ENCODE data around the gene OR51G1.

OR51G1 gene

GRCh38 chr11:4936745-4937144, 12.6 kb upstream of the OR51G1 start:
- ATAC-seq, result no peak
- TF ChIP-seq ISL1 (CRISPR knock-in tag; IDR thresholded peaks at IDR 0.05) (no peak), SNAI2 (CRISPR knock-in tag; IDR thresholded peaks at IDR 0.05) (no peak), TCF4 (CRISPR knock-in tag; IDR thresholded peaks at IDR 0.05; ENCODE audit: borderline replicate concordance) (no peak), BACH2 (CRISPR knock-in tag; IDR thresholded peaks at IDR 0.05; ENCODE audit: borderline replicate concordance) (no peak), TSHZ2 (CRISPR knock-in tag; IDR thresholded peaks at IDR 0.05) (no peak), TOX (CRISPR knock-in tag; IDR thresholded peaks at IDR 0.05; ENCODE audit: borderline replicate concordance) (no peak), ARNTL (CRISPR knock-in tag; IDR thresholded peaks at IDR 0.05; ENCODE audit: borderline replicate concordance, low read depth) (no peak), GLIS3 (CRISPR knock-in tag; IDR thresholded peaks at IDR 0.05) (no peak), POU6F1 (CRISPR knock-in tag; IDR thresholded peaks at IDR 0.05; ENCODE audit: borderline replicate concordance, low read depth) (no peak), ZNF565 (CRISPR knock-in tag; conservative IDR thresholded peaks at IDR 0.05; ENCODE audit: low read depth) (no peak), CSRNP3 (CRISPR knock-in tag; IDR thresholded peaks at IDR 0.05) (no peak), ZNF8 (CRISPR knock-in tag; IDR thresholded peaks at IDR 0.05) (no peak), ESRRG (CRISPR knock-in tag; IDR thresholded peaks at IDR 0.05) (no peak), ZFP3 (CRISPR knock-in tag; IDR thresholded peaks at IDR 0.05) (no peak), ZC3H10 (CRISPR knock-in tag; IDR thresholded peaks at IDR 0.05) (no peak), CREB5 (CRISPR knock-in tag; IDR thresholded peaks at IDR 0.05; ENCODE audit: low read depth) (no peak), ZNF70 (CRISPR knock-in tag; IDR thresholded peaks at IDR 0.05) (no peak), PPARA (CRISPR knock-in tag; IDR thresholded peaks at IDR 0.05; ENCODE audit: borderline replicate concordance) (no peak), RARB (CRISPR knock-in tag; IDR thresholded peaks at IDR 0.05) (no peak), CSDC2 (CRISPR knock-in tag; IDR thresholded peaks at IDR 0.05) (no peak)

- no peak for ATAC-seq
- no peak for TF ChIP-seq BACH2 (CRISPR knock-in tag; IDR thresholded peaks at IDR 0.05; ENCODE audit: borderline replicate concordance)
- TF ChIP-seq ESRRG (CRISPR knock-in tag; IDR thresholded peaks at IDR 0.05), result no peak
- TF ChIP-seq PATZ1 (CRISPR knock-in tag; IDR thresholded peaks at IDR 0.05; ENCODE audit: borderline replicate concordance), result no peak
- no peak for TF ChIP-seq ZFP30 (CRISPR knock-in tag; IDR thresholded peaks at IDR 0.05)
- TF ChIP-seq TOX (CRISPR knock-in tag; IDR thresholded peaks at IDR 0.05; ENCODE audit: borderline replicate concordance), result no peak
- TF ChIP-seq ZNF565 (CRISPR knock-in tag; conservative IDR thresholded peaks at IDR 0.05; ENCODE audit: low read depth), result no peak
- TF ChIP-seq ISL1 (CRISPR knock-in tag; IDR thresholded peaks at IDR 0.05), result no peak
- TF ChIP-seq CREB5 (CRISPR knock-in tag; IDR thresholded peaks at IDR 0.05; ENCODE audit: low read depth), result no peak
- no peak for TF ChIP-seq CSRNP3 (CRISPR knock-in tag; IDR thresholded peaks at IDR 0.05)
- no peak for TF ChIP-seq POU6F1 (CRISPR knock-in tag; IDR thresholded peaks at IDR 0.05; ENCODE audit: borderline replicate concordance, low read depth)
- no peak for TF ChIP-seq RARB (CRISPR knock-in tag; IDR thresholded peaks at IDR 0.05)
- no peak for TF ChIP-seq ZC3H10 (CRISPR knock-in tag; IDR thresholded peaks at IDR 0.05)
- no peak for TF ChIP-seq SNAI2 (CRISPR knock-in tag; IDR thresholded peaks at IDR 0.05)
- no peak for TF ChIP-seq GLIS3 (CRISPR knock-in tag; IDR thresholded peaks at IDR 0.05)
- no peak for TF ChIP-seq TSHZ2 (CRISPR knock-in tag; IDR thresholded peaks at IDR 0.05)
Observed at GRCh38 chr11:4932751-4933150, 8.6 kb upstream of the OR51G1 start.
